Endothelial cell of umbilical vein (primary cell): ENCODE results near the gene FMNL2. TPM values are rescaled to one million over a fixed set of nuclear protein-coding genes. Genes with fewer than 3 reads are reported as not detected.

Experiments used
- BruUV-seq: library from RNA; stranded (reverse); fragments of 400-500 nt; replicated peaks from 2 replicates; lab custom pipeline; 2021; lab: Mats Ljungman, UMichigan
- CTCF ChIA-PET: fragments of 300-600, 350-600 bp; sonication (Branson Sonifier 250); formaldehyde crosslinking; loops from one replicate; lab custom pipeline; 2021; ENCODE audit warnings: antibody characterized with exemption, inconsistent platforms; lab: Charles Lee
- POLR2A ChIA-PET: fragments of 300-600, 350-600 bp; sonication (Branson Sonifier 250); formaldehyde crosslinking; loops from one replicate; lab custom pipeline; 2021; ENCODE audit warnings: antibody characterized with exemption, inconsistent platforms; lab: Charles Lee
- DNase-seq: peaks from one replicate; pipeline ENCODE4 v3.0.0-alpha.2; 2011; ENCODE audit warnings: low read depth, low spot score
- FAIRE-seq: peaks from 2 replicates; lab custom pipeline; 2011; peaks lifted over from hg19 to GRCh38; lab: Jason Lieb, UNC
- H2AFZ ChIP-seq: 2 replicates; pipeline ENCODE4 v1.6.0; 2012; ENCODE audit warnings: low read depth, low read length, control low read depth, inconsistent platforms
- H3K27ac ChIP-seq: 2 replicates; pipeline ENCODE4 v1.5.1; 2011; ENCODE audit warnings: low read depth, mild to moderate bottlenecking, control low read depth, low read length, moderate library complexity; ENCODE audit not compliant: insufficient read depth
- H3K27me3 ChIP-seq, 2 experiments: 2 replicates each; pipeline versions ENCODE4 v1.6.0 to v1.6.1; 2011; ENCODE audit warnings: low read length in 2 of 2, mixed read lengths in 1 of 2; ENCODE audit not compliant: control insufficient read depth in 2 of 2, insufficient read depth in 2 of 2
- H3K36me3 ChIP-seq, 2 experiments: 2 replicates in 1 of 2; 3 replicates in 1 of 2; pipeline ENCODE4 v1.5.1; 2011; ENCODE audit warnings: low read length in 2 of 2, mild to moderate bottlenecking in 1 of 2, moderate library complexity in 1 of 2; ENCODE audit not compliant: control insufficient read depth in 2 of 2, insufficient read depth in 2 of 2; ENCODE audit errors: extremely low read depth in 1 of 2
- H3K4me1 ChIP-seq: 3 replicates; pipeline ENCODE4 v1.5.1; 2011; ENCODE audit warnings: mild to moderate bottlenecking, low read length; ENCODE audit not compliant: control insufficient read depth, insufficient read depth; ENCODE audit errors: extremely low read depth
- H3K4me2 ChIP-seq: 2 replicates; pipeline ENCODE4 v1.6.1; 2011; ENCODE audit warnings: low read length, control low read depth, mixed read lengths; ENCODE audit not compliant: insufficient read depth
- H3K4me3 ChIP-seq, 3 experiments: fragments of 200-600 bp in 1 of 3; sonication (generic), shearing (Covaris generic) in 1 of 3; replicated peaks in 1 of 3; 2 replicates each; pipeline ENCODE4 v1.5.1; 2011 to 2016; ENCODE audit warnings: control low read depth in 3 of 3, low read length in 3 of 3, mild to moderate bottlenecking in 2 of 3, inconsistent platforms in 1 of 3, low read depth in 1 of 3, moderate library complexity in 1 of 3; ENCODE audit not compliant: insufficient read depth in 1 of 3
- H3K79me2 ChIP-seq: 2 replicates; pipeline ENCODE4 v1.6.0; 2012; ENCODE audit warnings: low read length, inconsistent platforms; ENCODE audit not compliant: control insufficient read depth, insufficient read depth
- H3K9ac ChIP-seq: replicated peaks from 2 replicates; pipeline ENCODE3; 2011; ENCODE audit warnings: low read length, control low read depth; ENCODE audit not compliant: insufficient read depth; ENCODE audit errors: extremely low read depth
- H3K9me1 ChIP-seq: replicated peaks from 3 replicates; pipeline ENCODE4 v1.6.0; 2011; ENCODE audit warnings: mild to moderate bottlenecking, low read length; ENCODE audit not compliant: control insufficient read depth, insufficient read depth; ENCODE audit errors: extremely low read depth
- H3K9me3 ChIP-seq: replicated peaks from 2 replicates; pipeline ENCODE4 v1.5.1; 2012; ENCODE audit warnings: low read length, inconsistent platforms; ENCODE audit not compliant: control insufficient read depth, insufficient read depth
- H4K20me1 ChIP-seq: replicated peaks from 2 replicates; pipeline ENCODE3; 2011; ENCODE audit warnings: mild to moderate bottlenecking, low read length; ENCODE audit not compliant: control insufficient read depth, insufficient read depth; ENCODE audit errors: extremely low read depth
- CTCF ChIP-seq, 2 donors: IDR thresholded peaks; 1 replicate in 1 of 2; 2 replicates in 1 of 2; pipeline ENCODE4 v1.5.1; 2011; ENCODE audit warnings: low read length in 2 of 2, mild to moderate bottlenecking in 2 of 2, moderate library complexity in 2 of 2, control low read depth in 1 of 2, inconsistent platforms in 1 of 2, low read depth in 1 of 2; ENCODE audit not compliant: insufficient read depth in 1 of 2; ENCODE audit errors: extremely low read depth in 1 of 2
- EZH2 ChIP-seq: IDR thresholded peaks from 2 replicates; pipeline ENCODE4 v1.6.1; 2012; ENCODE audit warnings: borderline replicate concordance, low read depth, mild to moderate bottlenecking, moderate library complexity, low read length, inconsistent platforms; ENCODE audit not compliant: severe bottlenecking
- FOS ChIP-seq: IDR thresholded peaks from 2 replicates; pipeline ENCODE4 v1.6.1; 2011; ENCODE audit warnings: mild to moderate bottlenecking, low read length, moderate library complexity, borderline replicate concordance; ENCODE audit not compliant: insufficient read depth
- GATA2 ChIP-seq: IDR thresholded peaks from 2 replicates; pipeline ENCODE4 v1.7.0; 2011; ENCODE audit warnings: low read depth, mild to moderate bottlenecking, moderate library complexity, mixed read lengths, low read length; ENCODE audit not compliant: insufficient read length, insufficient read depth
- JUN ChIP-seq: IDR thresholded peaks from 2 replicates; pipeline ENCODE4 v1.6.1; 2011; ENCODE audit warnings: borderline replicate concordance, low read depth; ENCODE audit not compliant: insufficient read length, insufficient read depth
- MAX ChIP-seq: IDR thresholded peaks from 2 replicates; pipeline ENCODE4 v1.6.1; 2011; ENCODE audit not compliant: insufficient read depth, insufficient read length
- MYC ChIP-seq: IDR thresholded peaks from one replicate; pipeline ENCODE4 v1.6.1; 2011; ENCODE audit warnings: mild to moderate bottlenecking, low read depth, low read length
- POLR2A ChIP-seq: IDR thresholded peaks from 2 replicates; pipeline ENCODE4 v1.6.1; 2012; ENCODE audit warnings: low read depth, mild to moderate bottlenecking, control low read depth, low read length
- POLR2AphosphoS5 ChIP-seq: IDR thresholded peaks from 2 replicates; pipeline ENCODE4 v1.6.1; 2012; ENCODE audit warnings: low read depth, mild to moderate bottlenecking, control low read depth, low read length, moderate library complexity; ENCODE audit not compliant: insufficient read depth
- dilution Hi-C: fragments of 300-500 bp; cut with MboI; formaldehyde crosslinking; loops from one replicate; pipeline ENCODE4 v1.15.0; 2019; ENCODE audit warnings: low sequenced_read_pairs; ENCODE audit not compliant: extremely low pct_ligation_motif_present
- intact Hi-C: fragments of 100-400 bp; cut with micrococcal nuclease; formaldehyde crosslinking; loops from one replicate; pipeline ENCODE4 v1.10.0; 2022
- polyA plus RNA-seq, 4 experiments: library from polyadenylated mRNA; depleted of rRNA in 3 of 4; stranded (reverse) in 3 of 4; unstranded in 1 of 4; fragments of >200 nt; gene quantifications; 2 replicates each; pipeline versions ENCODE4 v1.2.1 to v1.2.3, GENCODE V29; 2011 to 2012; ENCODE audit warnings: missing spikeins in 1 of 4
- total RNA-seq: library from RNA; stranded (reverse); gene quantifications from 2 replicates; pipeline ENCODE4 v1.2.3, GENCODE V29; 2021

The FMNL2 gene
- total and polyA plus RNA-seq, 2 donors (not counting 3 experiments of a cell fraction or from before 2014, with no cell fraction given), result 8.3 to 28.0 TPM

GRCh38 chr2:152472481-152472887 is 137.5 kb downstream of the FMNL2 start:
- peaks cover 2% of the 10 kb centered on the region for H4K20me1 ChIP-seq
- intact Hi-C loops (no loop called here), dilution Hi-C loops (no loop called here)
- no peak for DNase-seq
- H3K4me2 ChIP-seq, result no peak overlapping the region
- TF ChIP-seq FOS (no peak), EZH2 (no peak), POLR2AphosphoS5 (no peak)
- H3K9me1 ChIP-seq, result no peaks in the 10 kb centered on the region
- ChIA-PET CTCF (interaction anchor here (1.8 kb wide), 1 partner anchor 11 kb away, joined by 4 read pairs; no protein-coding TSS in a partner anchor), POLR2A (no interaction called here)
- no peaks in the 10 kb centered on the region for H3K27me3 ChIP-seq
- H2AFZ ChIP-seq, result no peak overlapping the region
- no peak overlapping the region for H3K4me3 ChIP-seq
- H3K27ac ChIP-seq, result no peak overlapping the region
- peaks cover 29% of the 10 kb centered on the region for H3K79me2 ChIP-seq
- no peaks in the 10 kb centered on the region for H3K36me3 ChIP-seq
- no TSS peak for BruUV-seq
- peaks cover 13% of the 10 kb centered on the region for H3K4me1 ChIP-seq
- no peaks in the 10 kb centered on the region for H3K9me3 ChIP-seq
- no peak overlapping the region for H3K9ac ChIP-seq
- FAIRE-seq, result no peak

GRCh38 chr2:152473151-152473857 is 138.3 kb downstream of the FMNL2 start:
- H3K4me1 ChIP-seq, result peaks cover 13% of the 10 kb centered on the region
- H3K27me3 ChIP-seq, result no peaks in the 10 kb centered on the region
- CTCF ChIA-PET, result interaction anchor here (1.8 to 1.9 kb wide), 2 partner anchors 10 to 12 kb away, joined by 4 to 5 read pairs; no protein-coding TSS in a partner anchor
- H3K9me1 ChIP-seq, result no peaks in the 10 kb centered on the region
- no peak overlapping the region for H2AFZ ChIP-seq
- TF ChIP-seq POLR2A (no peak), CTCF (IDR thresholded peaks at IDR 0.05; ENCODE audit: extremely low read depth in 1 of 2, insufficient read depth in 1 of 2, low read depth in 1 of 2, low read length in 2 of 2) (no peak), JUN (no peak), POLR2AphosphoS5 (no peak), GATA2 (no peak), MAX (no peak), MYC (no peak), EZH2 (no peak), FOS (no peak)
- DNase-seq (no peak), FAIRE-seq (no peak)
- H3K4me2 ChIP-seq, result no peak overlapping the region
- H3K4me3 ChIP-seq, result no peak overlapping the region
- H4K20me1 ChIP-seq, result peaks cover 2% of the 10 kb centered on the region
- POLR2A ChIA-PET, result no interaction called here
- intact Hi-C loops, result no loop called here
- dilution Hi-C loops, result no loop called here
- no peaks in the 10 kb centered on the region for H3K9me3 ChIP-seq
- no peaks in the 10 kb centered on the region for H3K36me3 ChIP-seq
- H3K79me2 ChIP-seq, result peaks cover 29% of the 10 kb centered on the region
- no peak overlapping the region for H3K27ac ChIP-seq
- BruUV-seq, result no TSS peak
- no peak overlapping the region for H3K9ac ChIP-seq
